Measurements from ENCODE around the gene COL13A1.

GRCh38 chr10:69774596-69774995 lies 27.1 kb upstream of the COL13A1 start:
- TF ChIP-seq, protein P1, sequence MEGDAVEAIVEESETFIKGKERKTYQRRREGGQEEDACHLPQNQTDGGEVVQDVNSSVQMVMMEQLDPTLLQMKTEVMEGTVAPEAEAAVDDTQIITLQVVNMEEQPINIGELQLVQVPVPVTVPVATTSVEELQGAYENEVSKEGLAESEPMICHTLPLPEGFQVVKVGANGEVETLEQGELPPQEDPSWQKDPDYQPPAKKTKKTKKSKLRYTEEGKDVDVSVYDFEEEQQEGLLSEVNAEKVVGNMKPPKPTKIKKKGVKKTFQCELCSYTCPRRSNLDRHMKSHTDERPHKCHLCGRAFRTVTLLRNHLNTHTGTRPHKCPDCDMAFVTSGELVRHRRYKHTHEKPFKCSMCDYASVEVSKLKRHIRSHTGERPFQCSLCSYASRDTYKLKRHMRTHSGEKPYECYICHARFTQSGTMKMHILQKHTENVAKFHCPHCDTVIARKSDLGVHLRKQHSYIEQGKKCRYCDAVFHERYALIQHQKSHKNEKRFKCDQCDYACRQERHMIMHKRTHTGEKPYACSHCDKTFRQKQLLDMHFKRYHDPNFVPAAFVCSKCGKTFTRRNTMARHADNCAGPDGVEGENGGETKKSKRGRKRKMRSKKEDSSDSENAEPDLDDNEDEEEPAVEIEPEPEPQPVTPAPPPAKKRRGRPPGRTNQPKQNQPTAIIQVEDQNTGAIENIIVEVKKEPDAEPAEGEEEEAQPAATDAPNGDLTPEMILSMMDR (conservative IDR thresholded peaks at IDR 0.05; ENCODE audit: low read depth in 2 of 2): peak in 1 of 2 experiments; percentile 23; a peak in 1 of 4 replicates
- TF ChIP-seq EZH2 (IDR thresholded peaks at IDR 0.05; ENCODE audit: low read depth, unreplicated experiment): no peak
- TF ChIP-seq EZH2phosphoT487 (IDR thresholded peaks at IDR 0.05; ENCODE audit: unreplicated experiment): no peak
- TF ChIP-seq STAT1 (IDR thresholded peaks at IDR 0.05; ENCODE audit: unreplicated experiment): no peak
- TF ChIP-seq ZNF114 (CRISPR knock-in tag; IDR thresholded peaks at IDR 0.05): no peak
- no peak for TF ChIP-seq CREB1 (CRISPR knock-in tag; IDR thresholded peaks at IDR 0.05; ENCODE audit: low read depth)
- TF ChIP-seq JUNB (IDR thresholded peaks at IDR 0.05; ENCODE audit: unreplicated experiment): no peak
- TF ChIP-seq REST (IDR thresholded peaks at IDR 0.05; ENCODE audit: unreplicated experiment): no peak
- TF ChIP-seq POLR2AphosphoS5 (IDR thresholded peaks at IDR 0.05; ENCODE audit: low read depth): no peak
